GM06990 (cell line): ENCODE data around the gene SNRNP200.

Source experiments
- DNase-seq: peaks from one replicate; pipeline ENCODE4 v3.0.0-alpha.2; 2011; ENCODE audit not compliant: insufficient read length; ENCODE audit errors: extremely low read depth
- H3K27me3 ChIP-seq: replicated peaks from 2 replicates; pipeline ENCODE4 v1.6.0; 2011; ENCODE audit warnings: low read length; ENCODE audit not compliant: control insufficient read depth, insufficient read depth
- H3K36me3 ChIP-seq: 2 replicates; pipeline ENCODE4 v1.5.1; 2011; ENCODE audit warnings: low read length; ENCODE audit not compliant: control insufficient read depth, insufficient read depth
- H3K4me3 ChIP-seq: replicated peaks from 2 replicates; pipeline ENCODE4 v1.5.1; 2011; ENCODE audit warnings: low read depth, mild to moderate bottlenecking, control low read depth, low read length
- TF ChIP-seq, protein P1 (sequence below): IDR thresholded peaks from 2 replicates; pipeline ENCODE4 v1.5.1; 2011; ENCODE audit warnings: low read length, control low read depth, mild to moderate bottlenecking, inconsistent platforms; ENCODE audit not compliant: insufficient read depth, poor library complexity, severe bottlenecking

SNRNP200 gene

DNA sequence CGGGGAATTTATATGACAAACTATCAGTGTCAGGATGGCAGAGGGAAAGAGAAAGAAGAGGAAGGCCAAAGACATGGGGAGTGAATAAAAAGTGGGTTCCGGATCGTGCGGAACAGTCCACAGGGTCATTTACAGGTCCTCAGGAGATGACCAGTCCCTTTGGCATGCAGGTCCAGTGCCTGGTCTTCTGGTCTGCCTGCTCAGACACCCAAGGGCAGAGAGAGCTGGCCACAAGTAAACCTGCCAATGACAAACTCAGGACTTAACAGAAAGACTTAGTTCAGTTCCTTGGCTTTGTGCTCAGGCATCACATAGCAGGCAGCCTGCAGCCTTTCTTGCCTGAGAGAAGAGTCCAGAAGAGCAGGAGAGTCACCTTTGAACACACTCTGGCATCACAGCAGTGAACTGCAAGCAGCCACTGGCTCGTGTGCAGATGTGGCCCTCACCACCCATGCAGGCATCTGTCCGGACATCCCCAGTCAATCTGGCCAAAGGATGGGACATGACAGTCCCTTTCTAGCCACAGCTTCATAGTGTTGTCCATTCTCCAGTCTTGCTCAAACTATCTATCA, 53.5 kb downstream of the SNRNP200 start:
- no peak overlapping the region for H3K4me3 ChIP-seq
- H3K36me3 ChIP-seq: peaks cover 29% of the 10 kb centered on the region
- no peaks in the 10 kb centered on the region for H3K27me3 ChIP-seq
- TF ChIP-seq, protein P1, sequence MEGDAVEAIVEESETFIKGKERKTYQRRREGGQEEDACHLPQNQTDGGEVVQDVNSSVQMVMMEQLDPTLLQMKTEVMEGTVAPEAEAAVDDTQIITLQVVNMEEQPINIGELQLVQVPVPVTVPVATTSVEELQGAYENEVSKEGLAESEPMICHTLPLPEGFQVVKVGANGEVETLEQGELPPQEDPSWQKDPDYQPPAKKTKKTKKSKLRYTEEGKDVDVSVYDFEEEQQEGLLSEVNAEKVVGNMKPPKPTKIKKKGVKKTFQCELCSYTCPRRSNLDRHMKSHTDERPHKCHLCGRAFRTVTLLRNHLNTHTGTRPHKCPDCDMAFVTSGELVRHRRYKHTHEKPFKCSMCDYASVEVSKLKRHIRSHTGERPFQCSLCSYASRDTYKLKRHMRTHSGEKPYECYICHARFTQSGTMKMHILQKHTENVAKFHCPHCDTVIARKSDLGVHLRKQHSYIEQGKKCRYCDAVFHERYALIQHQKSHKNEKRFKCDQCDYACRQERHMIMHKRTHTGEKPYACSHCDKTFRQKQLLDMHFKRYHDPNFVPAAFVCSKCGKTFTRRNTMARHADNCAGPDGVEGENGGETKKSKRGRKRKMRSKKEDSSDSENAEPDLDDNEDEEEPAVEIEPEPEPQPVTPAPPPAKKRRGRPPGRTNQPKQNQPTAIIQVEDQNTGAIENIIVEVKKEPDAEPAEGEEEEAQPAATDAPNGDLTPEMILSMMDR: no peak
- no peak for DNase-seq

- TF ChIP-seq, protein P1: no peak
- H3K27me3 ChIP-seq: no peaks in the 10 kb centered on the region
- no peak for DNase-seq
- H3K4me3 ChIP-seq: no peak overlapping the region
- H3K36me3 ChIP-seq: peaks cover 26% of the 10 kb centered on the region
Measured at GRCh38 chr2:96250188-96250587, 55.2 kb downstream of the SNRNP200 start.

DNA sequence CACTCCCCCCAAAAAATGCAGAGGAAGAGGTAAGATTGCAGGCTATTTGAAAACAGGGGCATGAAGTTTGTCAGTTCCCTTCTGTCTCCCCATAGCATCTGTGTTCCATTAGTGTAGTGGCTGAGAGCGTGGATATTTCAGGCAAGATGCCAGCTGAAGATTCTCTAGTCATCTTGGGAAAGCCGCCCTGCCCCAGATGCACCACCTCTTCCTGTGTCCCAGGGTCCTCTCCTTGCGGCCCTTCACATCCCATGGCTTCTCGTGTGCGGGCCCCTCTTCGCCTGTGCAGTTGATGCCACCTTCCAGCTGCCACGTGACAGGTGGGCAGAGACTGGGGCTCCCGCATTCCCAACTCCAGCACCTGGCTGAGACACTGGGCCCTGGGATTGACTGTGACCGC, 55.7 kb downstream of the SNRNP200 start:
- TF ChIP-seq, protein P1: no peak
- no peak for DNase-seq
- Histone ChIP-seq H3K4me3 (no peak overlapping the region), H3K36me3 (peaks cover 26% of the 10 kb centered on the region), H3K27me3 (no peaks in the 10 kb centered on the region)

GRCh38 chr2:96248624-96249023, 56.7 kb downstream of the SNRNP200 start:
- Histone ChIP-seq H3K27me3 (no peaks in the 10 kb centered on the region), H3K4me3 (no peak overlapping the region), H3K36me3 (peaks cover 19% of the 10 kb centered on the region)
- TF ChIP-seq, protein P1: no peak
- no peak for DNase-seq

- Histone ChIP-seq H3K4me3 (no peak overlapping the region), H3K27me3 (no peaks in the 10 kb centered on the region), H3K36me3 (peaks cover 14% of the 10 kb centered on the region)
- no peak for DNase-seq
- TF ChIP-seq, protein P1: no peak
Measured at GRCh38 chr2:96247896-96248295, 57.5 kb downstream of the SNRNP200 start.

- Histone ChIP-seq H3K36me3 (peaks cover 8% of the 10 kb centered on the region), H3K4me3 (no peak overlapping the region), H3K27me3 (no peaks in the 10 kb centered on the region)
- TF ChIP-seq, protein P1: no peak
- no peak for DNase-seq
Measured at GRCh38 chr2:96247009-96247408, 58.3 kb downstream of the SNRNP200 start.
